Lower leg skin (tissue), 3 donors: ENCODE results near the gene CXCL5.

Experiments
- CTCF ChIP-seq, 3 donors: fragments of 450-650 bp; IDR thresholded peaks; one replicate each; pipeline ENCODE4 v1.5.1; 2016; ENCODE audit warnings: antibody characterized with exemption in 3 of 3, mild to moderate bottlenecking in 3 of 3, moderate library complexity in 2 of 3
- POLR2A ChIP-seq, 2 donors: fragments of 450-650 bp; IDR thresholded peaks; one replicate each; pipeline ENCODE4 v1.6.1; 2016 to 2017; ENCODE audit warnings: antibody characterized with exemption in 2 of 2, mild to moderate bottlenecking in 1 of 2, moderate library complexity in 1 of 2

DNA sequence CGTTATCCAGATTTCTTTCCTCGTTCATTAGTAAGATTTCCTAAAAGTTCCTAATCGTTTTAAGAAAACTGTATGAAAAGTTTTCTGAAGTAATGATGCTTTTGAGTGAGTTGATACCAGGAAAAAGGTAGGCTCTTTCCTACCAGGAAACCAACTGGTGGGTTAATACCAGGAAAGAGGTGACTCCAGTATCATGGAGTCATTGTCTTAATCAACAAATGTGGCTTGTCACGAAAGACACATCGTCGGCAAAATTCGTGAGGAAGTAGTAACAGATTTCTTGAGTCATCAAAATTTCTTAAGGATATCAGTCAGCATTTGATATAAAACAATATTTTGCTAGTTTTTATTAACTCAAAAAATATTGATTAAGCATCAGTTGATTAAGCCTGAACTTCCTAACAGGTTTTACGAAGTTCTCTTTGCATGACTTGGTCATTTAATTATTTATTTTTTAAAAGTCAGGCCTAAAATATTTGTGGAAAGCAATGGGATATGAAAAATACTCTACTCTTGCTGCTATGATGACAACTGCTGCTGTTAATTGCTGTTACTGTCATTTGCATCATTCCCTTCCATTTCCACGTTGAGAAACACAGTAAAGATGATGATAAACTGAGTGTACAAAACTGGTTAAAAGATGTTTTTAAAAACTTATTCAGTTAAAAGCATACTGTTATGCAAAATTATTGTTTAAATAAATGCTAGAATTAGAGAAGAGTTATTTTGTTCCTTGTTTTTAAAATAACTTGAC, 7.3 kb downstream of the CXCL5 start:
- TF ChIP-seq CTCF (IDR thresholded peaks at IDR 0.05) (no peak), POLR2A (IDR thresholded peaks at IDR 0.05) (no peak)
